GM23338 (cell line): ENCODE data around the gene CYBC1. TPM values are rescaled to one million over a fixed set of nuclear protein-coding genes. Genes with fewer than 3 reads are reported as not detected.

Experiments used
- ATAC-seq: fragments of 200-7000 bp; cut with Tn5 transposase; 3 replicates; pipeline ENCODE4 v1.9.1; 2020
- DNase-seq: peaks from one replicate; pipeline ENCODE4 v3.0.0-alpha.2; 2015; ENCODE audit warnings: low spot score
- H2AFZ ChIP-seq: fragments of 200-600 bp; sonication (generic); 2 replicates; pipeline ENCODE4 v1.8.0; 2016; ENCODE audit warnings: antibody characterized with exemption, mild to moderate bottlenecking, moderate library complexity
- H3F3A ChIP-seq: fragments of 200-600 bp; sonication (generic); replicated peaks from 2 replicates; pipeline ENCODE4 v1.8.0; 2017; ENCODE audit warnings: antibody characterized with exemption, mixed run types, low read depth
- H3K27ac ChIP-seq: fragments of 200-600 bp; sonication (generic); 2 replicates; pipeline ENCODE4 v1.6.1; 2016; ENCODE audit warnings: low read depth
- H3K27me3 ChIP-seq: fragments of 200-600 bp; sonication (generic); 2 replicates; pipeline ENCODE4 v1.8.0; 2016; ENCODE audit warnings: mild to moderate bottlenecking, mixed run types, moderate library complexity; ENCODE audit not compliant: insufficient read depth
- H3K36me3 ChIP-seq: fragments of 200-600 bp; sonication (generic); 2 replicates; pipeline ENCODE4 v1.8.0; 2016; ENCODE audit warnings: mild to moderate bottlenecking; ENCODE audit not compliant: insufficient read depth
- H3K4me1 ChIP-seq: fragments of 200-600 bp; sonication (generic); 2 replicates; pipeline ENCODE4 v1.8.0; 2016; ENCODE audit warnings: mild to moderate bottlenecking, moderate library complexity; ENCODE audit not compliant: insufficient read depth
- H3K4me2 ChIP-seq: fragments of 200-600 bp; sonication (generic); 2 replicates; pipeline ENCODE4 v1.7.1; 2017; ENCODE audit warnings: mixed run types
- H3K4me3 ChIP-seq: fragments of 200-600 bp; sonication (generic); 2 replicates; pipeline ENCODE4 v1.6.1; 2016; ENCODE audit warnings: mixed run types
- H3K79me2 ChIP-seq: fragments of 200-600 bp; sonication (generic); replicated peaks from 2 replicates; pipeline ENCODE4 v1.8.0; 2017; ENCODE audit warnings: mild to moderate bottlenecking; ENCODE audit not compliant: insufficient read depth
- H3K9me2 ChIP-seq: fragments of 200-600 bp; sonication (generic); 2 replicates; pipeline ENCODE4 v1.8.0; 2017; ENCODE audit not compliant: insufficient read depth
- H4K20me1 ChIP-seq: fragments of 200-600 bp; sonication (generic); replicated peaks from 2 replicates; pipeline ENCODE4 v1.8.0; 2017; ENCODE audit warnings: mild to moderate bottlenecking; ENCODE audit not compliant: insufficient read depth
- H3K27ac Mint-ChIP-seq: 2 replicates; pipeline ENCODE4 v1.8.0; 2020; ENCODE audit warnings: inconsistent platforms, mild to moderate bottlenecking, moderate library complexity, mixed read lengths
- H3K27me3 Mint-ChIP-seq: 3 replicates; pipeline ENCODE4 v1.8.0; 2022; ENCODE audit warnings: low read depth, mild to moderate bottlenecking, moderate library complexity, mixed read lengths, inconsistent platforms; ENCODE audit not compliant: insufficient read depth, poor library complexity
- H3K36me3 Mint-ChIP-seq: 3 replicates; pipeline ENCODE4 v1.8.0; 2021; ENCODE audit warnings: low read depth, mild to moderate bottlenecking, inconsistent platforms, moderate library complexity, mixed read lengths
- H3K4me1 Mint-ChIP-seq: 3 replicates; pipeline ENCODE4 v1.8.0; 2020; ENCODE audit warnings: mild to moderate bottlenecking, inconsistent platforms, mixed read lengths
- H3K4me3 Mint-ChIP-seq: 3 replicates; pipeline ENCODE4 v1.8.0; 2021; ENCODE audit warnings: moderate library complexity, mild to moderate bottlenecking, inconsistent platforms, mixed read lengths
- H3K9me3 Mint-ChIP-seq: 3 replicates; pipeline ENCODE4 v1.8.0; 2020; ENCODE audit warnings: moderate library complexity, mild to moderate bottlenecking, inconsistent platforms, mixed read lengths
- CREB1 ChIP-seq: fragments of 250-450 bp; sonication (Bioruptor Pico); IDR thresholded peaks from 2 replicates; pipeline ENCODE4 v1.5.0; 2020; ENCODE audit warnings: low read depth, mild to moderate bottlenecking, moderate library complexity
- EZH2 ChIP-seq: fragments of 200-600 bp; sonication (generic); IDR thresholded peaks from one replicate; pipeline ENCODE4 v1.8.0; 2017; ENCODE audit warnings: antibody characterized with exemption, mild to moderate bottlenecking, low read depth; ENCODE audit not compliant: unreplicated experiment
- EZH2phosphoT487 ChIP-seq: fragments of 200-600 bp; sonication (generic); IDR thresholded peaks from one replicate; pipeline ENCODE4 v1.8.1; 2018; ENCODE audit warnings: antibody characterized with exemption; ENCODE audit not compliant: unreplicated experiment
- JUNB ChIP-seq: IDR thresholded peaks from one replicate; pipeline ENCODE4 v1.6.1; 2016; ENCODE audit warnings: antibody characterized with exemption; ENCODE audit not compliant: unreplicated experiment
- NANOG ChIP-seq: IDR thresholded peaks from 2 replicates; pipeline ENCODE4 v1.6.1; 2016; ENCODE audit warnings: antibody characterized with exemption, borderline replicate concordance
- POLR2AphosphoS5 ChIP-seq: IDR thresholded peaks from 2 replicates; pipeline ENCODE4 v1.6.1; 2016; ENCODE audit warnings: antibody characterized with exemption, low read depth
- STAT1 ChIP-seq: IDR thresholded peaks from one replicate; pipeline ENCODE4 v1.6.1; 2016; ENCODE audit warnings: antibody characterized with exemption; ENCODE audit not compliant: unreplicated experiment
- ZNF114 ChIP-seq: fragments of 250-450 bp; sonication (Bioruptor Pico); IDR thresholded peaks from 2 replicates; pipeline ENCODE4 v1.5.0; 2020; ENCODE audit warnings: mild to moderate bottlenecking, moderate library complexity
- polyA plus RNA-seq: library from polyadenylated mRNA; unstranded; fragments of >200 nt; fragmentation: Nextera tagmentation; extraction: Ambion mirVana; gene quantifications from 2 replicates; pipeline ENCODE4 v1.2.1, GENCODE V29; 2016
- total RNA-seq: library from RNA; depleted of rRNA; stranded (reverse); fragments of >200 nt; shearing (Covaris generic); gene quantifications from 2 replicates; pipeline ENCODE4 v1.2.3, GENCODE V29; 2014
- TF ChIP-seq, protein P1 (sequence below), 2 experiments: fragments of 200-600 bp in 1 of 2; sonication (generic) in 1 of 2; conservative IDR thresholded peaks; 2 replicates each; pipeline versions ENCODE4 v1.5.1 to v1.6.1; 2016 to 2017; ENCODE audit warnings: antibody characterized with exemption in 2 of 2, low read depth in 2 of 2, mild to moderate bottlenecking in 2 of 2, moderate library complexity in 1 of 2
- TF ChIP-seq, protein P2 (sequence below): IDR thresholded peaks from 2 replicates; pipeline ENCODE4 v1.6.1; 2016; ENCODE audit warnings: antibody characterized with exemption

Gene CYBC1
- total and polyA plus RNA-seq, 2 experiments from 2014 or later, result 24.7 to 72.4 TPM

DNA sequence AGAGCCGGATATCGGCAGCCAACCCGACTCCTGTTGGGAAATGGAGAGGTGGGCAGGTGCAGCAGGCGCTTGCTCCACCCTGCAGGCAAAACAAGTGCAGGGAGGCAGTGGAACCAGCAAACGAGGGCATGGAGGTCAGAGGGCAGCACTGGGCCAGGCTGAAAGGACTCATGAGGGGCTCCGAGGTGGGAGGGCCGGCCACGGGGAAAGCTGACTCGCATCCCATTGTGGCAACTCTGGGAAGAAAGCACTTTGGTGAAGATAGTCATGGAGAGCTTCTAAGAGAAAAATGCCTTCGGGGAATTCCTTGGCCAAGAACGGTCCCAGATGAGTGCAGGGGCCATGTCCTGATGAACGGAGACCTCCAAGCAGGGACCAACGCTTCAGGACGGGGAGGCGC is 4.4 kb downstream of the CYBC1 start:
- H3K27ac Mint-ChIP-seq, result no peak overlapping the region

DNA sequence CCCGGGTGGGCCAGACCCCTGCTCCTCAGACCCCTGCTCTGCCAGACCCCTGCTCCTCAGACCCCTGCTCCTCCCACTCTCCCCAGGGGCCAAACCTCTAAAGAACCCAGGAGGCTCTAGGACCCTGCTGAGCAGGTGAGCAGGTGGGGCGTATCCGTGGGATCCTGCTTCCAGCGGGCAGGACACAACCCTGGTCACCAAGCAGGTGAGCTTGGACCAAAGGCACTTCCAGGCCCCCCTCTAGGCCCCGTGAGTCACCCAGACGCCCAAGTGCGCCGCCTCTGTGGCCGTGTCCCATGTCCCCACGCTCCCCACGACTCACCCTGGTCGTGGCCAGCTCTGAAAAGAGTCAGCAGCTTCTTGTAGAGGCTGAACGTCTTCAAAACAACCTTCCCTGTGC is 5.0 kb downstream of the CYBC1 start:
- no peak overlapping the region for H3K27ac Mint-ChIP-seq
- TF ChIP-seq NANOG (no peak), CREB1 (CRISPR knock-in tag) (no peak), EZH2 (no peak)
- H3F3A ChIP-seq, result peaks cover 3% of the 10 kb centered on the region; the same call in 1 of the 2 replicates
- no peaks in the 10 kb centered on the region for H3K27me3 ChIP-seq
- no peaks in the 10 kb centered on the region for H3K9me3 Mint-ChIP-seq
- no peak overlapping the region for H3K4me3 Mint-ChIP-seq
- no peaks in the 10 kb centered on the region; the same call in 1 of the 2 replicates for H4K20me1 ChIP-seq
- 0 out of 2 replicates have a peak, but pooled peaks cover 5% of the 10 kb centered on the region for H3K79me2 ChIP-seq
- DNase-seq (no peak), ATAC-seq (no peak)
- no peak overlapping the region for H2AFZ ChIP-seq
- peaks cover 14% of the 10 kb centered on the region; the same call in 1 of the 2 replicates for H3K4me1 ChIP-seq
- peaks cover 14% of the 10 kb centered on the region for H3K27me3 Mint-ChIP-seq
- no peak overlapping the region for H3K4me2 ChIP-seq
- H3K27ac ChIP-seq, result no peak overlapping the region
- peaks cover 21% of the 10 kb centered on the region for H3K4me1 Mint-ChIP-seq
- no peaks in the 10 kb centered on the region for H3K9me2 ChIP-seq
- no peak overlapping the region for H3K4me3 ChIP-seq
- peaks cover 17% of the 10 kb centered on the region for H3K36me3 Mint-ChIP-seq
- H3K36me3 ChIP-seq, result no peaks in the 10 kb centered on the region

More for the DNA sequence above, 4.4 kb downstream of the CYBC1 start:
- Histone ChIP-seq H2AFZ (no peak overlapping the region), H3K27ac (no peak overlapping the region), H3K4me1 (peaks cover 15% of the 10 kb centered on the region; the same call in 1 of the 2 replicates), H3K4me2 (no peak overlapping the region), H3F3A (peaks cover 3% of the 10 kb centered on the region; the same call in 1 of the 2 replicates), H4K20me1 (no peaks in the 10 kb centered on the region; the same call in 1 of the 2 replicates), H3K9me2 (no peaks in the 10 kb centered on the region), H3K4me3 (no peak overlapping the region), H3K36me3 (no peaks in the 10 kb centered on the region), H3K27me3 (no peaks in the 10 kb centered on the region), H3K79me2 (0 out of 2 replicates have a peak, but pooled peaks cover 5% of the 10 kb centered on the region)
- no peak overlapping the region for H3K4me3 Mint-ChIP-seq
- H3K36me3 Mint-ChIP-seq, result peaks cover 17% of the 10 kb centered on the region
- peaks cover 17% of the 10 kb centered on the region for H3K4me1 Mint-ChIP-seq
- TF ChIP-seq, protein P1, sequence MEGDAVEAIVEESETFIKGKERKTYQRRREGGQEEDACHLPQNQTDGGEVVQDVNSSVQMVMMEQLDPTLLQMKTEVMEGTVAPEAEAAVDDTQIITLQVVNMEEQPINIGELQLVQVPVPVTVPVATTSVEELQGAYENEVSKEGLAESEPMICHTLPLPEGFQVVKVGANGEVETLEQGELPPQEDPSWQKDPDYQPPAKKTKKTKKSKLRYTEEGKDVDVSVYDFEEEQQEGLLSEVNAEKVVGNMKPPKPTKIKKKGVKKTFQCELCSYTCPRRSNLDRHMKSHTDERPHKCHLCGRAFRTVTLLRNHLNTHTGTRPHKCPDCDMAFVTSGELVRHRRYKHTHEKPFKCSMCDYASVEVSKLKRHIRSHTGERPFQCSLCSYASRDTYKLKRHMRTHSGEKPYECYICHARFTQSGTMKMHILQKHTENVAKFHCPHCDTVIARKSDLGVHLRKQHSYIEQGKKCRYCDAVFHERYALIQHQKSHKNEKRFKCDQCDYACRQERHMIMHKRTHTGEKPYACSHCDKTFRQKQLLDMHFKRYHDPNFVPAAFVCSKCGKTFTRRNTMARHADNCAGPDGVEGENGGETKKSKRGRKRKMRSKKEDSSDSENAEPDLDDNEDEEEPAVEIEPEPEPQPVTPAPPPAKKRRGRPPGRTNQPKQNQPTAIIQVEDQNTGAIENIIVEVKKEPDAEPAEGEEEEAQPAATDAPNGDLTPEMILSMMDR (conservative IDR thresholded peaks at IDR 0.05; ENCODE audit: low read depth in 2 of 2), result no peak
- no peak for TF ChIP-seq EZH2
- TF ChIP-seq, protein P2, sequence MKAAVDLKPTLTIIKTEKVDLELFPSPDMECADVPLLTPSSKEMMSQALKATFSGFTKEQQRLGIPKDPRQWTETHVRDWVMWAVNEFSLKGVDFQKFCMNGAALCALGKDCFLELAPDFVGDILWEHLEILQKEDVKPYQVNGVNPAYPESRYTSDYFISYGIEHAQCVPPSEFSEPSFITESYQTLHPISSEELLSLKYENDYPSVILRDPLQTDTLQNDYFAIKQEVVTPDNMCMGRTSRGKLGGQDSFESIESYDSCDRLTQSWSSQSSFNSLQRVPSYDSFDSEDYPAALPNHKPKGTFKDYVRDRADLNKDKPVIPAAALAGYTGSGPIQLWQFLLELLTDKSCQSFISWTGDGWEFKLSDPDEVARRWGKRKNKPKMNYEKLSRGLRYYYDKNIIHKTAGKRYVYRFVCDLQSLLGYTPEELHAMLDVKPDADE, result no peak
- 0 out of 3 replicates have a peak, but pooled peaks cover under 1% of the 10 kb centered on the region for H3K9me3 Mint-ChIP-seq
- DNase-seq (no peak), ATAC-seq (no peak)
- peaks cover 13% of the 10 kb centered on the region for H3K27me3 Mint-ChIP-seq

DNA sequence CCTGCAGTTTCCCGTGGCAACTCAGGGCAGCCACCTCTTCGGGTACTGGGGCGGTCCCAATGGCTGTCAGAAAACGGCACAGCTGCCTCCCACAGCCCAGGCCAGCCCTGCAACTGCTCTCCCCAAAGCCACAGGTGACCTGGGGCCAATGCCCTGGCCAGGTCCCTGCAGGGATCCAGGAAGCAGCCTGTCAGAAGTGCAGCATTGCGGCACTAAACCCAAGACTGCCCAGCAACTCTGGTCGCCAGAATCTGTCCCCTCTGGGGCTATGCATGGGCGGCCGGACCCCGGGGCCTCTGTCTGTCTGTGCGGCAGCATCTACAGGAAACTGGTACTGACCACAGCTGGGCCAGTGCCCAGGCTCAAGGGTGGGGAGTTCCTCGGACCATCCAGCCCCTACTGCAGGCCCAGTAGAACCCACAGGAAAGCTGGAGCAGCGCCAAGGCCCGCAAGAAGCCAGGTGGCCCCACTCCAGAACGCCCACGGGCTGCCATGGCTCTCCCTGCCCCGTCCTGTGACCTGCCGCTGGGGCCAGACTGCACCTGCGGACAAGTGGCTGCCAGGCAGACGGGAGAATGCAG is 5.5 kb downstream of the CYBC1 start:
- Histone ChIP-seq H3K27ac (no peak overlapping the region), H3K4me2 (no peak overlapping the region), H3F3A (peaks cover 3% of the 10 kb centered on the region; the same call in 1 of the 2 replicates), H2AFZ (no peak overlapping the region), H3K4me3 (no peak overlapping the region), H3K4me1 (peaks cover 18% of the 10 kb centered on the region), H4K20me1 (no peaks in the 10 kb centered on the region; the same call in 1 of the 2 replicates), H3K27me3 (no peaks in the 10 kb centered on the region), H3K79me2 (0 out of 2 replicates have a peak, but pooled peaks cover 3% of the 10 kb centered on the region), H3K36me3 (no peaks in the 10 kb centered on the region), H3K9me2 (no peaks in the 10 kb centered on the region)
- no peak overlapping the region for H3K27ac Mint-ChIP-seq
- peaks cover 17% of the 10 kb centered on the region for H3K27me3 Mint-ChIP-seq
- DNase-seq, result no peak
- H3K36me3 Mint-ChIP-seq, result peaks cover 17% of the 10 kb centered on the region
- H3K4me3 Mint-ChIP-seq, result no peak overlapping the region
- H3K9me3 Mint-ChIP-seq, result no peaks in the 10 kb centered on the region
- peaks cover 25% of the 10 kb centered on the region for H3K4me1 Mint-ChIP-seq
- ATAC-seq, result no peak
- TF ChIP-seq JUNB (no peak), CREB1 (CRISPR knock-in tag) (no peak), POLR2AphosphoS5 (no peak), ZNF114 (CRISPR knock-in tag) (no peak), STAT1 (no peak), EZH2phosphoT487 (no peak), NANOG (no peak), EZH2 (no peak)
- TF ChIP-seq, protein P1 (conservative IDR thresholded peaks at IDR 0.05; ENCODE audit: low read depth in 2 of 2), result no peak
- TF ChIP-seq, protein P2, result no peak
